Fibroblast of peridontal ligament (primary cell): ENCODE measurements around the gene MYLK3.
"Not testable (repeated sequence)": the region's sequence is repeated elsewhere in the genome, so short reads cannot be mapped to it uniquely, and the experiment has no call there.

Experiments
- DNase-seq: peaks from one replicate; pipeline ENCODE4 v3.0.0-alpha.2; 2010; ENCODE audit errors: extremely low read depth

Gene MYLK3

GRCh38 chr16:46689365-46690280 is 58.5 kb downstream of the MYLK3 start, which contains the start of gene ORC6:
TSS of gene ORC6 (plus strand) at chr16:46689659. CDS start at chr16:46689706, 47 bp downstream.
- peak; percentile 69 for DNase-seq

- peak; percentile 99 for DNase-seq
These were observed 59.3 kb downstream of the MYLK3 start, which contains the start of gene VPS35 for GRCh38 chr16:46688654-46689364. TSS of gene VPS35 (minus strand) at chr16:46689178. CDS start at chr16:46689133, 45 bp downstream.

GRCh38 chr16:46688101-46688653 is 60.0 kb downstream of the MYLK3 start:
- DNase-seq = peak; percentile 35

GRCh38 chr16:46687486-46687885 is 60.7 kb downstream of the MYLK3 start:
- DNase-seq = peak; percentile 2

- DNase-seq = no peak
These were observed 61.2 kb downstream of the MYLK3 start for GRCh38 chr16:46686815-46687473.

GRCh38 chr16:46681867-46682266 is 66.3 kb downstream of the MYLK3 start:
- not testable (repeated sequence) for DNase-seq

GRCh38 chr16:46677943-46678342 is 70.2 kb downstream of the MYLK3 start:
- DNase-seq = not testable (repeated sequence)

- peak; percentile 64 for DNase-seq
These were observed 74.7 kb downstream of the MYLK3 start for GRCh38 chr16:46673320-46674013.

GRCh38 chr16:46662123-46662522 is 86.0 kb downstream of the MYLK3 start:
- DNase-seq = no peak

GRCh38 chr16:46658925-46659324 is 89.2 kb downstream of the MYLK3 start:
- no peak for DNase-seq
